Endothelial cell of umbilical vein (primary cell): Measurements from ENCODE around the gene OR2Z1.
"Not testable (repeated sequence)": the region's sequence is repeated elsewhere in the genome, so short reads cannot be mapped to it uniquely, and the experiment has no call there.

Experiments used
- EZH2 ChIP-seq: IDR thresholded peaks from 2 replicates; pipeline ENCODE4 v1.6.1; 2012; ENCODE audit warnings: borderline replicate concordance, low read depth, mild to moderate bottlenecking, moderate library complexity, low read length, inconsistent platforms; ENCODE audit not compliant: severe bottlenecking
- MAX ChIP-seq: IDR thresholded peaks from 2 replicates; pipeline ENCODE4 v1.6.1; 2011; ENCODE audit not compliant: insufficient read depth, insufficient read length
- MYC ChIP-seq: IDR thresholded peaks from one replicate; pipeline ENCODE4 v1.6.1; 2011; ENCODE audit warnings: mild to moderate bottlenecking, low read depth, low read length
- POLR2A ChIP-seq: IDR thresholded peaks from 2 replicates; pipeline ENCODE4 v1.6.1; 2012; ENCODE audit warnings: low read depth, mild to moderate bottlenecking, control low read depth, low read length
- POLR2AphosphoS5 ChIP-seq: IDR thresholded peaks from 2 replicates; pipeline ENCODE4 v1.6.1; 2012; ENCODE audit warnings: low read depth, mild to moderate bottlenecking, control low read depth, low read length, moderate library complexity; ENCODE audit not compliant: insufficient read depth
- TF ChIP-seq, protein P1 (sequence below), 2 donors: IDR thresholded peaks; 1 replicate in 1 of 2; 2 replicates in 1 of 2; pipeline ENCODE4 v1.5.1; 2011; ENCODE audit warnings: low read length in 2 of 2, mild to moderate bottlenecking in 2 of 2, moderate library complexity in 2 of 2, control low read depth in 1 of 2, inconsistent platforms in 1 of 2, low read depth in 1 of 2; ENCODE audit not compliant: insufficient read depth in 1 of 2; ENCODE audit errors: extremely low read depth in 1 of 2

DNA sequence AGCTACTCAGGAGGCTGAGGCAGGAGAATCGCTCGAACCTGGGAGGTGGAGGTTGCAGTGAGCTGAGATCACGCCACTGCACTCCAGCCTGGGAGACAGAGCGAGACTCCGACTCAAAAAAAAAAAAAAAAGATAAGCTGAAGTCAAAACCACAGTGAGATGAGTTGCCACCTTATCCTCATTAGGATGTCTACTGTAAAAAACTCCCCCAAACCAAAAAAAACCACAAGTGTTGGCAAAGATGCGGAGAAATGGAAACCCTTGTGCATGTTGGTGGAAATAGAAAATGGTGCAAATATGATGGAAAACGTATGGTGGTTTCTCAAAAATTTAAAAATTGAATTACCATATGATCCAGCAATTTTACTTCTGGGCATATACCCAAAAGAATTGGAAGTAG, 11.1 kb upstream of the OR2Z1 start:
- TF ChIP-seq, protein P1, sequence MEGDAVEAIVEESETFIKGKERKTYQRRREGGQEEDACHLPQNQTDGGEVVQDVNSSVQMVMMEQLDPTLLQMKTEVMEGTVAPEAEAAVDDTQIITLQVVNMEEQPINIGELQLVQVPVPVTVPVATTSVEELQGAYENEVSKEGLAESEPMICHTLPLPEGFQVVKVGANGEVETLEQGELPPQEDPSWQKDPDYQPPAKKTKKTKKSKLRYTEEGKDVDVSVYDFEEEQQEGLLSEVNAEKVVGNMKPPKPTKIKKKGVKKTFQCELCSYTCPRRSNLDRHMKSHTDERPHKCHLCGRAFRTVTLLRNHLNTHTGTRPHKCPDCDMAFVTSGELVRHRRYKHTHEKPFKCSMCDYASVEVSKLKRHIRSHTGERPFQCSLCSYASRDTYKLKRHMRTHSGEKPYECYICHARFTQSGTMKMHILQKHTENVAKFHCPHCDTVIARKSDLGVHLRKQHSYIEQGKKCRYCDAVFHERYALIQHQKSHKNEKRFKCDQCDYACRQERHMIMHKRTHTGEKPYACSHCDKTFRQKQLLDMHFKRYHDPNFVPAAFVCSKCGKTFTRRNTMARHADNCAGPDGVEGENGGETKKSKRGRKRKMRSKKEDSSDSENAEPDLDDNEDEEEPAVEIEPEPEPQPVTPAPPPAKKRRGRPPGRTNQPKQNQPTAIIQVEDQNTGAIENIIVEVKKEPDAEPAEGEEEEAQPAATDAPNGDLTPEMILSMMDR (IDR thresholded peaks at IDR 0.05; ENCODE audit: extremely low read depth in 1 of 2, insufficient read depth in 1 of 2, low read depth in 1 of 2, low read length in 2 of 2): not testable (repeated sequence)
- TF ChIP-seq POLR2AphosphoS5, POLR2A, MYC, EZH2, MAX: not testable (repeated sequence)
